Upper lobe of right lung (tissue), 1 donor: ENCODE measurements around the gene ATP13A1. TPM values are rescaled to one million over a fixed set of nuclear protein-coding genes. Genes with fewer than 3 reads are reported as not detected.

Experiments used
- ATAC-seq: fragments of 200-7000 bp; cut with Tn5 transposase; one replicate; pipeline ENCODE4 v1.9.1; 2020; ENCODE audit warnings: mild to moderate bottlenecking, moderate library complexity
- DNase-seq: peaks from one replicate; pipeline ENCODE4 v3.0.0-alpha.2; 2020
- H3K27ac ChIP-seq: fragments of 200-600 bp; one replicate; pipeline ENCODE4 v1.8.0; 2022
- H3K27me3 ChIP-seq: fragments of 200-600 bp; one replicate; pipeline ENCODE4 v1.8.0; 2022; ENCODE audit warnings: mild to moderate bottlenecking
- H3K36me3 ChIP-seq: fragments of 200-600 bp; one replicate; pipeline ENCODE4 v1.8.0; 2022
- H3K4me1 ChIP-seq: fragments of 200-600 bp; one replicate; pipeline ENCODE4 v1.8.0; 2022
- H3K4me3 ChIP-seq: fragments of 200-600 bp; one replicate; pipeline ENCODE4 v1.8.0; 2022; ENCODE audit warnings: mild to moderate bottlenecking
- H3K9me3 ChIP-seq: fragments of 200-600 bp; one replicate; pipeline ENCODE4 v1.8.0; 2022
- intact Hi-C: fragments of 100-400 bp; cut with DNase I; formaldehyde crosslinking; loops from one replicate; pipeline ENCODE4 v1.11.0; 2022
- total RNA-seq: library from RNA; stranded (reverse); fragmentation: NEBNext Ultra II Directional; extraction: Animal tissue kit (Norgen Biotek cat#: 25700); gene quantifications from one replicate; pipeline ENCODE4 v1.2.1, GENCODE V29; 2021
- TF ChIP-seq, protein P1 (sequence below): fragments of 200-600 bp; IDR thresholded peaks from one replicate; pipeline ENCODE4 v1.8.0; 2022; ENCODE audit warnings: antibody characterized with exemption
- donor health status: DM: no; HTN: yes; CAD: no; lungs with severe emphysema.

Gene ATP13A1
- total RNA-seq, 1 donor from 2014 or later = 55.5 TPM

GRCh38 chr19:19654441-19654840, 9.0 kb downstream of the ATP13A1 start:
- intact Hi-C loops = no loop called here
- DNase-seq (no peak), ATAC-seq (no peak)
- no peaks in the 10 kb centered on the region for H3K4me1 ChIP-seq
- TF ChIP-seq, protein P1, sequence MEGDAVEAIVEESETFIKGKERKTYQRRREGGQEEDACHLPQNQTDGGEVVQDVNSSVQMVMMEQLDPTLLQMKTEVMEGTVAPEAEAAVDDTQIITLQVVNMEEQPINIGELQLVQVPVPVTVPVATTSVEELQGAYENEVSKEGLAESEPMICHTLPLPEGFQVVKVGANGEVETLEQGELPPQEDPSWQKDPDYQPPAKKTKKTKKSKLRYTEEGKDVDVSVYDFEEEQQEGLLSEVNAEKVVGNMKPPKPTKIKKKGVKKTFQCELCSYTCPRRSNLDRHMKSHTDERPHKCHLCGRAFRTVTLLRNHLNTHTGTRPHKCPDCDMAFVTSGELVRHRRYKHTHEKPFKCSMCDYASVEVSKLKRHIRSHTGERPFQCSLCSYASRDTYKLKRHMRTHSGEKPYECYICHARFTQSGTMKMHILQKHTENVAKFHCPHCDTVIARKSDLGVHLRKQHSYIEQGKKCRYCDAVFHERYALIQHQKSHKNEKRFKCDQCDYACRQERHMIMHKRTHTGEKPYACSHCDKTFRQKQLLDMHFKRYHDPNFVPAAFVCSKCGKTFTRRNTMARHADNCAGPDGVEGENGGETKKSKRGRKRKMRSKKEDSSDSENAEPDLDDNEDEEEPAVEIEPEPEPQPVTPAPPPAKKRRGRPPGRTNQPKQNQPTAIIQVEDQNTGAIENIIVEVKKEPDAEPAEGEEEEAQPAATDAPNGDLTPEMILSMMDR = no peak
- no peaks in the 10 kb centered on the region for H3K27me3 ChIP-seq
- H3K4me3 ChIP-seq = no peak overlapping the region
- H3K27ac ChIP-seq = no peak overlapping the region
- peaks cover 98% of the 10 kb centered on the region for H3K36me3 ChIP-seq
- H3K9me3 ChIP-seq = no peaks in the 10 kb centered on the region

DNA sequence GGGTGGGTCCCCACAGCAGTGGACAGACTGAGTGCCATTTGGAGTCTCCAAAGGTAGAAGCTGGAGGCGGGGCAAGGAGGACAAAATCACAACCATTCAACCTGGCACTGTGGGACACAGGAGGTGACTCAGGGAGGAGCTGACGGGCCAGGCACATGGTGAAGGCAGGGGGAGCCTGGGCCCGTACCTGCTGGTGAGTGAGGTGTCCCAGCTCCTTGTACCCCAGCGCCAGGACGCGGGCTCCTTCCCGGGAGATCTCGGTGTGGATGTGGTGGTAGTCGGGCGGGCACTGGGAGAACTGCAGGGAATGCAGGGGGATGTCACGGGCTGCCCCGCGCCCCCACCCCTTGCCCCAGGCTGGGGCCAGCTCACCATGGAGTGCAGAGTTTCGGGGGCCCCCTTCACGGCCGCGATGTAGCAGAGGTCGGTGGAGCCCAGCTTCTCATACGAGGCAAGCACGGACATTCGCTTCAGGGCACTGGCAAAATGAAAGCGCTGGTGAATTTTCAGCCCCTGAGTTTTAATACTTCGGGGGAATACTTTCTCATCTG, 9.8 kb downstream of the ATP13A1 start:
- intact Hi-C loops = no loop called here
- ATAC-seq (no peak), DNase-seq (no peak)
- H3K9me3 ChIP-seq = no peaks in the 10 kb centered on the region
- H3K4me1 ChIP-seq = no peaks in the 10 kb centered on the region
- peaks cover 96% of the 10 kb centered on the region for H3K36me3 ChIP-seq
- no peak overlapping the region for H3K4me3 ChIP-seq
- H3K27me3 ChIP-seq = no peaks in the 10 kb centered on the region
- H3K27ac ChIP-seq = no peak overlapping the region
- TF ChIP-seq, protein P1 = no peak

GRCh38 chr19:19652482-19653295, 10.8 kb downstream of the ATP13A1 start:
- TF ChIP-seq, protein P1 = no peak
- DNase-seq = no peak
- Histone ChIP-seq H3K4me3 (no peak overlapping the region), H3K27ac (no peak overlapping the region), H3K36me3 (peaks cover 94% of the 10 kb centered on the region), H3K4me1 (no peaks in the 10 kb centered on the region), H3K27me3 (no peaks in the 10 kb centered on the region), H3K9me3 (no peaks in the 10 kb centered on the region)
- ATAC-seq = no peak
- intact Hi-C loops = no loop called here

DNA sequence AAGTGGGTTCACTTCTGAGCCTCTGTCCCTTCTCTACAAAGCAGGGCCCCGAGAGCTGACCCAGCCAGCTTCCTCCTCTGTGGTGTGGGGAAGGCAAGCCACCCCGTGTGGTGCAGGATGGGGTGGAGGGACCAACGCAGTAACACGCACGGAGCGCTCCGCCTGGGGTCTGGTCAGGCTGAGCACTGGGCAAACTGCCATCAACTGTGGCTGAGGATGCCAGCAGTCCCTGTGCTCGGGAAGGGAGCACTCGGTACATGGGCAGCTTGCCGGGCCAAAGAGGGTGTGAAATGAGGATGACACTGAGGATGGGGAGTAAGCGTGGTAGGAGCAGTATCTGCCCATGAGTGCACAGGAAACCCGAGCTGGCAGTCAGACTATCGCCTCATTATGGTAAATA, 12.4 kb downstream of the ATP13A1 start:
- no peaks in the 10 kb centered on the region for H3K4me1 ChIP-seq
- ATAC-seq (no peak), DNase-seq (no peak)
- no peak overlapping the region for H3K27ac ChIP-seq
- TF ChIP-seq, protein P1 = no peak
- peaks cover 94% of the 10 kb centered on the region for H3K36me3 ChIP-seq
- no peaks in the 10 kb centered on the region for H3K27me3 ChIP-seq
- H3K4me3 ChIP-seq = no peak overlapping the region
- no peaks in the 10 kb centered on the region for H3K9me3 ChIP-seq
- intact Hi-C loops = no loop called here

DNA sequence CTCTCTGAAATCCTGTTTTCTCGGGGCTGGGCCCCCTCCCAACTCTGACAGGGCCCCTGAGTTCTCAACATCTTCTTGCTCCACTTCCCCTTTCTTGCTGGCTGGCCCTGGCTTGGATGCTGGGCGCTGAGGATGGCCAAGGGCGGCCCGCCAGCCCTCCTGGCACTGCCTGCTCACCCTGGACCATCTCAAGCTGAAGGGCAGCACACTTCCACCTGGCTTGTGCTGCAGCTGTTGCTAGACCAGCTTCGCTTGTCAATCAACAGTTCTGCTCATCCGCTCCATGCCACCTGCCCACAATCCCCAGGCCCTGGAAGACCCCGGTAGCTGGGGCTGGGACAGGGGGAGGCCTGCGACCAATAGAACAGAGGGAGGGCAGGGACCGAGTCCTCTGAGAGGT, 13.1 kb downstream of the ATP13A1 start:
- no peak for ATAC-seq
- Histone ChIP-seq H3K4me1 (no peaks in the 10 kb centered on the region), H3K9me3 (no peaks in the 10 kb centered on the region), H3K36me3 (peaks cover 94% of the 10 kb centered on the region), H3K27me3 (no peaks in the 10 kb centered on the region), H3K27ac (no peak overlapping the region), H3K4me3 (no peak overlapping the region)
- TF ChIP-seq, protein P1 = no peak
- intact Hi-C loops = no loop called here
- DNase-seq = no peak
